CD4-positive, alpha-beta T cell treated with Interleukin-15 for 1 hour (primary cell): ENCODE measurements around the gene LGALS3.

Experiments used
- DNase-seq: peaks from one replicate; pipeline ENCODE4 v3.0.0-alpha.2; 2020

LGALS3 gene

GRCh38 chr14:55192054-55192621 is 63.1 kb downstream of the LGALS3 start:
- DNase-seq = no peak

- DNase-seq = no peak
These were observed 65.8 kb downstream of the LGALS3 start for GRCh38 chr14:55194656-55195355.
